GM23338 (cell line): ENCODE measurements around the gene MSN. TPM values are rescaled to one million over a fixed set of nuclear protein-coding genes. Genes with fewer than 3 reads are reported as not detected.

ENCODE experiments used
- ATAC-seq: fragments of 200-7000 bp; cut with Tn5 transposase; 3 replicates; pipeline ENCODE4 v1.9.1; 2020
- DNase-seq: peaks from one replicate; pipeline ENCODE4 v3.0.0-alpha.2; 2015; ENCODE audit warnings: low spot score
- H2AFZ ChIP-seq: fragments of 200-600 bp; sonication (generic); 2 replicates; pipeline ENCODE4 v1.8.0; 2016; ENCODE audit warnings: antibody characterized with exemption, mild to moderate bottlenecking, moderate library complexity
- H3F3A ChIP-seq: fragments of 200-600 bp; sonication (generic); replicated peaks from 2 replicates; pipeline ENCODE4 v1.8.0; 2017; ENCODE audit warnings: antibody characterized with exemption, mixed run types, low read depth
- H3K27ac ChIP-seq: fragments of 200-600 bp; sonication (generic); 2 replicates; pipeline ENCODE4 v1.6.1; 2016; ENCODE audit warnings: low read depth
- H3K27me3 ChIP-seq: fragments of 200-600 bp; sonication (generic); 2 replicates; pipeline ENCODE4 v1.8.0; 2016; ENCODE audit warnings: mild to moderate bottlenecking, mixed run types, moderate library complexity; ENCODE audit not compliant: insufficient read depth
- H3K36me3 ChIP-seq: fragments of 200-600 bp; sonication (generic); 2 replicates; pipeline ENCODE4 v1.8.0; 2016; ENCODE audit warnings: mild to moderate bottlenecking; ENCODE audit not compliant: insufficient read depth
- H3K4me1 ChIP-seq: fragments of 200-600 bp; sonication (generic); 2 replicates; pipeline ENCODE4 v1.8.0; 2016; ENCODE audit warnings: mild to moderate bottlenecking, moderate library complexity; ENCODE audit not compliant: insufficient read depth
- H3K4me2 ChIP-seq: fragments of 200-600 bp; sonication (generic); 2 replicates; pipeline ENCODE4 v1.7.1; 2017; ENCODE audit warnings: mixed run types
- H3K4me3 ChIP-seq: fragments of 200-600 bp; sonication (generic); 2 replicates; pipeline ENCODE4 v1.6.1; 2016; ENCODE audit warnings: mixed run types
- H3K79me2 ChIP-seq: fragments of 200-600 bp; sonication (generic); replicated peaks from 2 replicates; pipeline ENCODE4 v1.8.0; 2017; ENCODE audit warnings: mild to moderate bottlenecking; ENCODE audit not compliant: insufficient read depth
- H3K9me2 ChIP-seq: fragments of 200-600 bp; sonication (generic); 2 replicates; pipeline ENCODE4 v1.8.0; 2017; ENCODE audit not compliant: insufficient read depth
- H4K20me1 ChIP-seq: fragments of 200-600 bp; sonication (generic); replicated peaks from 2 replicates; pipeline ENCODE4 v1.8.0; 2017; ENCODE audit warnings: mild to moderate bottlenecking; ENCODE audit not compliant: insufficient read depth
- H3K27ac Mint-ChIP-seq: 2 replicates; pipeline ENCODE4 v1.8.0; 2020; ENCODE audit warnings: inconsistent platforms, mild to moderate bottlenecking, moderate library complexity, mixed read lengths
- H3K27me3 Mint-ChIP-seq: 3 replicates; pipeline ENCODE4 v1.8.0; 2022; ENCODE audit warnings: low read depth, mild to moderate bottlenecking, moderate library complexity, mixed read lengths, inconsistent platforms; ENCODE audit not compliant: insufficient read depth, poor library complexity
- H3K36me3 Mint-ChIP-seq: 3 replicates; pipeline ENCODE4 v1.8.0; 2021; ENCODE audit warnings: low read depth, mild to moderate bottlenecking, inconsistent platforms, moderate library complexity, mixed read lengths
- H3K4me1 Mint-ChIP-seq: 3 replicates; pipeline ENCODE4 v1.8.0; 2020; ENCODE audit warnings: mild to moderate bottlenecking, inconsistent platforms, mixed read lengths
- H3K4me3 Mint-ChIP-seq: 3 replicates; pipeline ENCODE4 v1.8.0; 2021; ENCODE audit warnings: moderate library complexity, mild to moderate bottlenecking, inconsistent platforms, mixed read lengths
- H3K9me3 Mint-ChIP-seq: 3 replicates; pipeline ENCODE4 v1.8.0; 2020; ENCODE audit warnings: moderate library complexity, mild to moderate bottlenecking, inconsistent platforms, mixed read lengths
- CREB1 ChIP-seq: fragments of 250-450 bp; sonication (Bioruptor Pico); IDR thresholded peaks from 2 replicates; pipeline ENCODE4 v1.5.0; 2020; ENCODE audit warnings: low read depth, mild to moderate bottlenecking, moderate library complexity
- CTCF ChIP-seq, 2 experiments: fragments of 200-600 bp in 1 of 2; sonication (generic) in 1 of 2; conservative IDR thresholded peaks; 2 replicates each; pipeline versions ENCODE4 v1.5.1 to v1.6.1; 2016 to 2017; ENCODE audit warnings: antibody characterized with exemption in 2 of 2, low read depth in 2 of 2, mild to moderate bottlenecking in 2 of 2, moderate library complexity in 1 of 2
- ETS1 ChIP-seq: IDR thresholded peaks from 2 replicates; pipeline ENCODE4 v1.6.1; 2016; ENCODE audit warnings: antibody characterized with exemption
- EZH2 ChIP-seq: fragments of 200-600 bp; sonication (generic); IDR thresholded peaks from one replicate; pipeline ENCODE4 v1.8.0; 2017; ENCODE audit warnings: antibody characterized with exemption, mild to moderate bottlenecking, low read depth; ENCODE audit not compliant: unreplicated experiment
- EZH2phosphoT487 ChIP-seq: fragments of 200-600 bp; sonication (generic); IDR thresholded peaks from one replicate; pipeline ENCODE4 v1.8.1; 2018; ENCODE audit warnings: antibody characterized with exemption; ENCODE audit not compliant: unreplicated experiment
- JUNB ChIP-seq: IDR thresholded peaks from one replicate; pipeline ENCODE4 v1.6.1; 2016; ENCODE audit warnings: antibody characterized with exemption; ENCODE audit not compliant: unreplicated experiment
- NANOG ChIP-seq: IDR thresholded peaks from 2 replicates; pipeline ENCODE4 v1.6.1; 2016; ENCODE audit warnings: antibody characterized with exemption, borderline replicate concordance
- POLR2AphosphoS5 ChIP-seq: IDR thresholded peaks from 2 replicates; pipeline ENCODE4 v1.6.1; 2016; ENCODE audit warnings: antibody characterized with exemption, low read depth
- STAT1 ChIP-seq: IDR thresholded peaks from one replicate; pipeline ENCODE4 v1.6.1; 2016; ENCODE audit warnings: antibody characterized with exemption; ENCODE audit not compliant: unreplicated experiment
- ZNF114 ChIP-seq: fragments of 250-450 bp; sonication (Bioruptor Pico); IDR thresholded peaks from 2 replicates; pipeline ENCODE4 v1.5.0; 2020; ENCODE audit warnings: mild to moderate bottlenecking, moderate library complexity
- ZNF331 ChIP-seq: fragments of 250-450 bp; sonication (Bioruptor Pico); IDR thresholded peaks from 2 replicates; pipeline ENCODE4 v1.5.0; 2020; ENCODE audit warnings: low read depth, mild to moderate bottlenecking, moderate library complexity
- ZNF462 ChIP-seq: fragments of 250-450 bp; sonication (Bioruptor Pico); IDR thresholded peaks from 2 replicates; pipeline ENCODE4 v1.5.0; 2020; ENCODE audit warnings: mild to moderate bottlenecking, moderate library complexity
- polyA plus RNA-seq: library from polyadenylated mRNA; unstranded; fragments of >200 nt; fragmentation: Nextera tagmentation; extraction: Ambion mirVana; gene quantifications from 2 replicates; pipeline ENCODE4 v1.2.1, GENCODE V29; 2016
- total RNA-seq: library from RNA; depleted of rRNA; stranded (reverse); fragments of >200 nt; shearing (Covaris generic); gene quantifications from 2 replicates; pipeline ENCODE4 v1.2.3, GENCODE V29; 2014
- TF ChIP-seq, protein P1 (sequence below): IDR thresholded peaks from one replicate; pipeline ENCODE4 v1.6.1; 2018; ENCODE audit warnings: antibody characterized with exemption; ENCODE audit not compliant: unreplicated experiment

Gene MSN
- total and polyA plus RNA-seq, 2 experiments from 2014 or later, result 49.2 to 120 TPM

DNA sequence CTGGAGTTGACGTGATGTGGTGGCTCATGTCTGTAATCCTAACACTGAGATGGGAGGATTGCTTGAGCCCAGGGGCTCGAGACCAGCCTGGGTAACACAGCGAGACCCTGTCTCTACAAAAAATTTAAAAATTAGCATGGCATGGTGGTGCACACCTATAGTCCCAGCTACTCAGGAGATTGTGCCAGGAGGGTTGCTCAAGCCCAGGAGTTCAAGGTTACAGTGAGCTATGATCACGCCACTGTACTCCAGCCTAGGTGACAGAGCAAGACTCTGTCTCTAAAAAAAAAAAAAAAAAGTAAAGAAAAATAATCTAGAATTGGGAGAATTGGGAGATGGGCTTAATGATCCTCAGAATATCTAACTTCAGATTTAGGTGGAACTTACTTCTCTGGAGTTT lies 51.1 kb downstream of the MSN start:
- H3K27me3 Mint-ChIP-seq, result no peaks in the 10 kb centered on the region
- H3K27ac ChIP-seq, result no peak overlapping the region
- H3K36me3 ChIP-seq, result no peaks in the 10 kb centered on the region
- H3K4me1 ChIP-seq, result no peaks in the 10 kb centered on the region
- peaks cover 24% of the 10 kb centered on the region; the same call in 2 of the 3 replicates for H3K36me3 Mint-ChIP-seq
- no peak overlapping the region for H2AFZ ChIP-seq
- no peak overlapping the region for H3K4me3 ChIP-seq
- no peak overlapping the region for H3K4me2 ChIP-seq
- TF ChIP-seq, protein P1, sequence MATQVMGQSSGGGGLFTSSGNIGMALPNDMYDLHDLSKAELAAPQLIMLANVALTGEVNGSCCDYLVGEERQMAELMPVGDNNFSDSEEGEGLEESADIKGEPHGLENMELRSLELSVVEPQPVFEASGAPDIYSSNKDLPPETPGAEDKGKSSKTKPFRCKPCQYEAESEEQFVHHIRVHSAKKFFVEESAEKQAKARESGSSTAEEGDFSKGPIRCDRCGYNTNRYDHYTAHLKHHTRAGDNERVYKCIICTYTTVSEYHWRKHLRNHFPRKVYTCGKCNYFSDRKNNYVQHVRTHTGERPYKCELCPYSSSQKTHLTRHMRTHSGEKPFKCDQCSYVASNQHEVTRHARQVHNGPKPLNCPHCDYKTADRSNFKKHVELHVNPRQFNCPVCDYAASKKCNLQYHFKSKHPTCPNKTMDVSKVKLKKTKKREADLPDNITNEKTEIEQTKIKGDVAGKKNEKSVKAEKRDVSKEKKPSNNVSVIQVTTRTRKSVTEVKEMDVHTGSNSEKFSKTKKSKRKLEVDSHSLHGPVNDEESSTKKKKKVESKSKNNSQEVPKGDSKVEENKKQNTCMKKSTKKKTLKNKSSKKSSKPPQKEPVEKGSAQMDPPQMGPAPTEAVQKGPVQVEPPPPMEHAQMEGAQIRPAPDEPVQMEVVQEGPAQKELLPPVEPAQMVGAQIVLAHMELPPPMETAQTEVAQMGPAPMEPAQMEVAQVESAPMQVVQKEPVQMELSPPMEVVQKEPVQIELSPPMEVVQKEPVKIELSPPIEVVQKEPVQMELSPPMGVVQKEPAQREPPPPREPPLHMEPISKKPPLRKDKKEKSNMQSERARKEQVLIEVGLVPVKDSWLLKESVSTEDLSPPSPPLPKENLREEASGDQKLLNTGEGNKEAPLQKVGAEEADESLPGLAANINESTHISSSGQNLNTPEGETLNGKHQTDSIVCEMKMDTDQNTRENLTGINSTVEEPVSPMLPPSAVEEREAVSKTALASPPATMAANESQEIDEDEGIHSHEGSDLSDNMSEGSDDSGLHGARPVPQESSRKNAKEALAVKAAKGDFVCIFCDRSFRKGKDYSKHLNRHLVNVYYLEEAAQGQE, result no peak
- TF ChIP-seq EZH2, result no peak
- TF ChIP-seq CREB1, result no peak
- TF ChIP-seq NANOG, result no peak
- TF ChIP-seq ZNF114 (CRISPR knock-in tag), result no peak
- TF ChIP-seq JUNB, result no peak
- TF ChIP-seq ETS1, result no peak
- TF ChIP-seq ZNF331 (CRISPR knock-in tag), result no peak
- TF ChIP-seq EZH2phosphoT487, result no peak
- TF ChIP-seq CTCF (conservative IDR thresholded peaks at IDR 0.05; ENCODE audit: low read depth in 2 of 2), result no peak
- no peak for TF ChIP-seq STAT1
- TF ChIP-seq POLR2AphosphoS5, result no peak
- TF ChIP-seq ZNF462 (CRISPR knock-in tag), result no peak
- peaks cover 29% of the 10 kb centered on the region for H3K79me2 ChIP-seq
- no peak overlapping the region for H3K27ac Mint-ChIP-seq
- H4K20me1 ChIP-seq, result no peaks in the 10 kb centered on the region
- no peaks in the 10 kb centered on the region for H3K4me1 Mint-ChIP-seq
- no peaks in the 10 kb centered on the region for H3K27me3 ChIP-seq
- H3K9me2 ChIP-seq, result no peaks in the 10 kb centered on the region
- no peaks in the 10 kb centered on the region for H3F3A ChIP-seq
- no peak overlapping the region for H3K4me3 Mint-ChIP-seq
- no peaks in the 10 kb centered on the region for H3K9me3 Mint-ChIP-seq
- ATAC-seq (no peak), DNase-seq (no peak)
